ENCODE measurements around the gene PSMD14.

GRCh38 chr2:161327582-161327981, 19.4 kb downstream of the PSMD14 start:
- no peak for TF ChIP-seq POLR2A (IDR thresholded peaks at IDR 0.05)
- no peak for TF ChIP-seq CTCF (IDR thresholded peaks at IDR 0.05)
